Measurements from ENCODE around the gene DOCK9.

Gene DOCK9

GRCh38 chr13:98878486-98879126 lies 99.3 kb downstream of the DOCK9 start:
- no peak for DNase-seq

GRCh38 chr13:98877936-98878335 lies 99.9 kb downstream of the DOCK9 start:
- no peak for DNase-seq

GRCh38 chr13:98877466-98877865 lies 100.4 kb downstream of the DOCK9 start:
- no peak for DNase-seq

- DNase-seq, result no peak
These were observed 102.6 kb downstream of the DOCK9 start for GRCh38 chr13:98875146-98875729.

- DNase-seq, result no peak
These were observed 103.9 kb downstream of the DOCK9 start for GRCh38 chr13:98874029-98874397.

GRCh38 chr13:98873377-98874028 lies 104.4 kb downstream of the DOCK9 start:
- DNase-seq, result no peak

- DNase-seq, result no peak
These were observed 106.1 kb downstream of the DOCK9 start for GRCh38 chr13:98871727-98872126.

GRCh38 chr13:98869408-98870090 lies 108.3 kb downstream of the DOCK9 start:
- DNase-seq, result peak; percentile 51

- DNase-seq, result no peak
These were observed 108.9 kb downstream of the DOCK9 start for GRCh38 chr13:98868932-98869331.

- DNase-seq, result no peak
These were observed 111.0 kb downstream of the DOCK9 start for GRCh38 chr13:98866882-98867281.

GRCh38 chr13:98860491-98860890 lies 117.4 kb downstream of the DOCK9 start:
- DNase-seq, result no peak

GRCh38 chr13:98858191-98858590 lies 119.7 kb downstream of the DOCK9 start:
- DNase-seq, result no peak

GRCh38 chr13:98856983-98857382 lies 120.9 kb downstream of the DOCK9 start:
- DNase-seq, result no peak

- no peak for DNase-seq
These were observed 123.4 kb downstream of the DOCK9 start for GRCh38 chr13:98854448-98854847.

- no peak for DNase-seq
These were observed 124.1 kb downstream of the DOCK9 start for GRCh38 chr13:98853771-98854221.

- no peak for DNase-seq
These were observed 126.6 kb downstream of the DOCK9 start for GRCh38 chr13:98851276-98851675.

- no peak for DNase-seq
These were observed 129.1 kb downstream of the DOCK9 start for GRCh38 chr13:98848746-98849145.

- DNase-seq, result no peak
These were observed 130.1 kb downstream of the DOCK9 start for GRCh38 chr13:98847780-98848179.

- no peak for DNase-seq
These were observed 130.9 kb downstream of the DOCK9 start for GRCh38 chr13:98846986-98847385.

- DNase-seq, result no peak
These were observed 131.3 kb downstream of the DOCK9 start for GRCh38 chr13:98846521-98846920.

- peak; percentile 43 for DNase-seq
These were observed 132.1 kb downstream of the DOCK9 start for GRCh38 chr13:98845742-98846141.

- DNase-seq, result no peak
These were observed 133.8 kb downstream of the DOCK9 start for GRCh38 chr13:98844021-98844420.

- DNase-seq, result no peak
These were observed 134.4 kb downstream of the DOCK9 start for GRCh38 chr13:98843482-98843877.
